ENCODE measurements around the gene UBE2L5. TPM values are rescaled to one million over a fixed set of nuclear protein-coding genes. Genes with fewer than 3 reads are reported as not detected.

UBE2L5 gene
- total RNA-seq, 1 donor from 2014 or later, result not detected

DNA sequence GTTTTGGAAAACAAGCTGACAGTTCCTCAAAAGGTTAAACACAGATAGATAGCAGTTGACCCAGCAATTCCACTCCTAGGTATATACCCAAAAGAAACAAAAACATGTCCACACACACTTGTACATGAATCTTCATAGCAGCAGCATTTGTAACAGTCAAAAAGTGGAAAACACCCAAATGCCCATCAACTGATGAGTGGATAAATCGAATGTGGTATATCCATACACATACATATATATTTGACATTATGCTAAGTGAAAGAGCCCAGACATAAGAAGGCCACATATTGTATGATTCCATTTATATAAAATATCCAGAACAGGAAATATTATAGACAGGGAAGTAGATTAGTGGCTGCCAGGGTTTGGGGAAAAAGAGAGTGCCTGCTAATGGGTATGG lies 51.4 kb downstream of the UBE2L5 start:
- no peak for DNase-seq (ENCODE audit: low read depth in 2 of 2)

DNA sequence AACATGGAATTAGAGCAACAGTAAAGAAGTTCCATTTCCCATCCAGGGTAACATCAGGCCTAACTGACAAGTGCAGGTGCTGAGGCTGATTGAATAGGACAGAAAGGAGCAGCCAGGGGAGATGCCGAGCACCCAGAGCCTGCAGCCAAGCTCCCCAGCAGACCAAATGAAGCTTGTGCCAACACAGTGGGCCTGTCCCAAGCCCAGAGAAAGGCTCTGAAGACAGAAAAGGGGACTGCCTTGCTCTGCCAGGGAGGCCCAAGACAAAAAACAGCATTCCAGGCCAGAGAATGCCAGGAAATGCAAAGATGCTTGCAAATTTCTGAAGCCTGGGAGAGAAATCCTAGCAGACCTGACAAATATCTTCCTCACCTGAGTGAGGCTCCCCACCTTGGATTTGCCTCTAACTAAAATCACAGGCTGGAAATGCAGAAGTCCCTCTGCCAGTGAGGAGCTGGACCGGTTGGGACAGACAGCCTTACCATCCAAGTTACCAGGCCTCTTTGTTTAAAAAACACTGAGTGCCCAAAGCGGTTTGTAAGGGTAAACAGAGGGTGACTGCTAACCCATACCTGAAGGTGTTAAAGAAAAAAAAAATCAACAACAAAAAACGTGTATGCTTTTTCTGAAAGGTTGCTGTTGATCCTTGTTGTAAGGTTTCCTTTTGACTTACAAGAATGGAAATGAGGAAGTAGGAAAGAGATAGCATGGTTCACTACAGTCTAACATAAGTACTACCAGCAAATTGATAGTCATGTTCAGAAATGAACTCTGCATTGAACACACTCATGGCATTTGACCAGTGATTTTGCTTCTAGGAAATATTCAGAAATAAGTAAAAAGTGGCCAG lies 55.3 kb downstream of the UBE2L5 start:
- DNase-seq (ENCODE audit: low read depth in 2 of 2), result no peak

Other genes starting within 250 kb of the UBE2L5 start
- gene KATNAL1, start 114.9 kb upstream of the UBE2L5 start, total RNA-seq, result 10.2 and 12.1 TPM in 2 replicates
- gene HMGB1, start 43.4 kb downstream of the UBE2L5 start, total RNA-seq, result 90.1 and 104 TPM in 2 replicates
- gene USPL1, start 195.4 kb downstream of the UBE2L5 start, total RNA-seq, result 6.8 and 9.9 TPM in 2 replicates

Data from lung microvascular endothelial cell (primary cell).